Activated CD8-positive, alpha-beta memory T cell treated with anti-CD3 and anti-CD28 coated beads, Interleukin-2, amount 50 U/mL, for 24 hours (primary cell): ENCODE measurements around the gene UST.

ENCODE experiments used
- DNase-seq: peaks from one replicate; pipeline ENCODE4 v3.0.0-alpha.2; 2020; ENCODE audit errors: extremely low read depth

Gene UST

GRCh38 chr6:148746363-148747144 lies at the start of gene UST:
Gene UST, plus strand, starts transcription at chr6:148747030. Its CDS starts 401 bp downstream, at chr6:148747431.
- no peak for DNase-seq

- no peak for DNase-seq
Observed at GRCh38 chr6:148697895-148698440, 48.9 kb upstream of the UST start.

- DNase-seq: no peak
Observed at GRCh38 chr6:148698671-148699180, 48.1 kb upstream of the UST start.

- no peak for DNase-seq
Observed at GRCh38 chr6:148700047-148700715, 46.6 kb upstream of the UST start.

- DNase-seq: no peak
Observed at GRCh38 chr6:148700741-148701311, 46.0 kb upstream of the UST start.

- DNase-seq: no peak
Observed at GRCh38 chr6:148701375-148701774, 45.5 kb upstream of the UST start.

- no peak for DNase-seq
Observed at GRCh38 chr6:148703900-148704299, 42.9 kb upstream of the UST start.

GRCh38 chr6:148704400-148705246 lies 42.2 kb upstream of the UST start:
- no peak for DNase-seq

GRCh38 chr6:148708707-148709106 lies 38.1 kb upstream of the UST start:
- DNase-seq: no peak

- no peak for DNase-seq
Observed at GRCh38 chr6:148709577-148709976, 37.3 kb upstream of the UST start.

- DNase-seq: no peak
Observed at GRCh38 chr6:148711833-148712654, 34.8 kb upstream of the UST start.

- no peak for DNase-seq
Observed at GRCh38 chr6:148713033-148713738, 33.6 kb upstream of the UST start.

- no peak for DNase-seq
Observed at GRCh38 chr6:148713921-148714320, 32.9 kb upstream of the UST start.

- DNase-seq: no peak
Observed at GRCh38 chr6:148716811-148717210, 30.0 kb upstream of the UST start.

GRCh38 chr6:148720406-148720805 lies 26.4 kb upstream of the UST start:
- DNase-seq: no peak

GRCh38 chr6:148720897-148721296 lies 25.9 kb upstream of the UST start:
- no peak for DNase-seq

- DNase-seq: no peak
Observed at GRCh38 chr6:148723484-148723883, 23.3 kb upstream of the UST start.

- no peak for DNase-seq
Observed at GRCh38 chr6:148724428-148724827, 22.4 kb upstream of the UST start.

GRCh38 chr6:148727104-148727503 lies 19.7 kb upstream of the UST start:
- DNase-seq: no peak

- DNase-seq: no peak
Observed at GRCh38 chr6:148735989-148736388, 10.8 kb upstream of the UST start.
